ENCODE measurements around the gene MINDY4B. TPM values are rescaled to one million over a fixed set of nuclear protein-coding genes. Genes with fewer than 3 reads are reported as not detected.

Gene MINDY4B
- total RNA-seq, 4 donors from 2014 or later, result not detected

- Histone ChIP-seq H3K36me3 (no peaks in the 10 kb centered on the region), H3K4me1 (no peaks in the 10 kb centered on the region), H3K4me3 (no peak overlapping the region), H3K9me3 (no peaks in the 10 kb centered on the region), H3K27ac (no peak overlapping the region), H3K27me3 (peaks cover 3% of the 10 kb centered on the region)
- 5% methylated on average over 1 of the region's 1 CpG for WGBS
- TF ChIP-seq EP300 (IDR thresholded peaks at IDR 0.05) (no peak), POLR2A (IDR thresholded peaks at IDR 0.05) (no peak), POLR2AphosphoS5 (IDR thresholded peaks at IDR 0.05) (no peak)
- TF ChIP-seq, protein P1, sequence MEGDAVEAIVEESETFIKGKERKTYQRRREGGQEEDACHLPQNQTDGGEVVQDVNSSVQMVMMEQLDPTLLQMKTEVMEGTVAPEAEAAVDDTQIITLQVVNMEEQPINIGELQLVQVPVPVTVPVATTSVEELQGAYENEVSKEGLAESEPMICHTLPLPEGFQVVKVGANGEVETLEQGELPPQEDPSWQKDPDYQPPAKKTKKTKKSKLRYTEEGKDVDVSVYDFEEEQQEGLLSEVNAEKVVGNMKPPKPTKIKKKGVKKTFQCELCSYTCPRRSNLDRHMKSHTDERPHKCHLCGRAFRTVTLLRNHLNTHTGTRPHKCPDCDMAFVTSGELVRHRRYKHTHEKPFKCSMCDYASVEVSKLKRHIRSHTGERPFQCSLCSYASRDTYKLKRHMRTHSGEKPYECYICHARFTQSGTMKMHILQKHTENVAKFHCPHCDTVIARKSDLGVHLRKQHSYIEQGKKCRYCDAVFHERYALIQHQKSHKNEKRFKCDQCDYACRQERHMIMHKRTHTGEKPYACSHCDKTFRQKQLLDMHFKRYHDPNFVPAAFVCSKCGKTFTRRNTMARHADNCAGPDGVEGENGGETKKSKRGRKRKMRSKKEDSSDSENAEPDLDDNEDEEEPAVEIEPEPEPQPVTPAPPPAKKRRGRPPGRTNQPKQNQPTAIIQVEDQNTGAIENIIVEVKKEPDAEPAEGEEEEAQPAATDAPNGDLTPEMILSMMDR (IDR thresholded peaks at IDR 0.05), result no peak
- no peak for DNase-seq (ENCODE audit: low spot score in 2 of 2)
These were observed 28.3 kb upstream of the MINDY4B start for GRCh38 chr3:150933473-150933995.

GRCh38 chr3:150931745-150932144, 26.5 kb upstream of the MINDY4B start:
- no peaks in the 10 kb centered on the region for H3K9me3 ChIP-seq
- H3K27ac ChIP-seq, result no peak overlapping the region
- H3K36me3 ChIP-seq, result no peaks in the 10 kb centered on the region
- DNase-seq (ENCODE audit: low spot score in 2 of 2), result no peak
- WGBS, result 95% methylated on average over 1 of the region's 1 CpG
- no peaks in the 10 kb centered on the region for H3K4me1 ChIP-seq
- H3K4me3 ChIP-seq, result no peak overlapping the region
- H3K27me3 ChIP-seq, result peaks cover 3% of the 10 kb centered on the region
- no peak for TF ChIP-seq EP300 (IDR thresholded peaks at IDR 0.05)
- TF ChIP-seq, protein P1 (IDR thresholded peaks at IDR 0.05), result no peak

DNA sequence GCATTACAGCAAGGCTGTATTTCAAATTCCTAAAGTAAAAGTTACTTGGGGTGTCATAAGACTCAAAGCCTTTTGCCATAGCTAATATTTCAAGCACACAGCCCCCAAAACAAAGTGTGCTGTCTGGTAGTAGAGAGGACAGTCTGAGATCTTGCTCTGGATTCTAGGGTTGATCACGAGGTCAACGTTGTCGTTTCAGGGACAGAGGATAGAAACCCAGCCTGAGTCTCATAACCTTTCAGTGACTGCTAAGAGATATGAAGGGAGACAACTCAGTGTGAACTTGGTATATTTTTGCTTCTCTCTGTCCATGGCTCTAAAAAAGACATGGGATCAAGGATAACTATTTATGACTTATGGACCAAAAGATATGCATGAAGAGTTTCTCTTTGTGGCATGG, 25.6 kb upstream of the MINDY4B start:
- WGBS, result 50% methylated on average over 3 of the region's 3 CpGs
- H3K9me3 ChIP-seq, result no peaks in the 10 kb centered on the region
- no peak overlapping the region for H3K4me3 ChIP-seq
- no peak for DNase-seq (ENCODE audit: low spot score in 2 of 2)
- no peak for TF ChIP-seq POLR2A (IDR thresholded peaks at IDR 0.05)
- TF ChIP-seq EP300 (IDR thresholded peaks at IDR 0.05), result no peak
- no peak for TF ChIP-seq POLR2AphosphoS5 (IDR thresholded peaks at IDR 0.05)
- TF ChIP-seq, protein P1 (IDR thresholded peaks at IDR 0.05), result no peak
- H3K36me3 ChIP-seq, result no peaks in the 10 kb centered on the region
- H3K4me1 ChIP-seq, result peaks cover under 1% of the 10 kb centered on the region
- H3K27me3 ChIP-seq, result peaks cover 3% of the 10 kb centered on the region
- H3K27ac ChIP-seq, result no peak overlapping the region

- no peak overlapping the region for H3K27ac ChIP-seq
- H3K4me3 ChIP-seq, result no peak overlapping the region
- no peaks in the 10 kb centered on the region for H3K36me3 ChIP-seq
- no peak for DNase-seq (ENCODE audit: low spot score in 2 of 2)
- 96% methylated on average over 1 of the region's 1 CpG for WGBS
- no peaks in the 10 kb centered on the region for H3K9me3 ChIP-seq
- TF ChIP-seq POLR2A (IDR thresholded peaks at IDR 0.05) (no peak), EP300 (IDR thresholded peaks at IDR 0.05) (no peak), POLR2AphosphoS5 (IDR thresholded peaks at IDR 0.05) (no peak)
- TF ChIP-seq, protein P1 (IDR thresholded peaks at IDR 0.05), result no peak
- H3K4me1 ChIP-seq, result peaks cover 3% of the 10 kb centered on the region
- peaks cover 3% of the 10 kb centered on the region for H3K27me3 ChIP-seq
These were observed 23.0 kb upstream of the MINDY4B start for GRCh38 chr3:150928234-150928633.

DNA sequence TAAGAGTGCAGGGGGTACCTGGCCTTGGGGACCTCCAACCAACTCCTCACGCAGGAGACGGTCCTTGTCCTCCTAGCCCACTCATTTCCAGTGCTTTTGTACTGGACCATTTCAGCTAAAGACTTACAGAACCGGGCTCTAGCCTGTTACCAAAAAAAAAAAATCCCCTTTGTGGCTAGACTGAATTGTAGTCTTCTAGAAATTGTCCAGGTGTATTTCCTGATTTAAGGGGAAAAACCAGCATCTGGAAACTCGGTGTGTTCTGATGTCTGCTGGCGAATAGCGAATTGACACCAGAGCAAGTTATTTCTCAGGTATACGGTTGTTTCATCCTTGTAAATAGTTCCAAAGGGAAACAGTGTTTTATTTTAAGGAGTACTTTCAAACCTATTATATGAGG, 21.1 kb upstream of the MINDY4B start:
- WGBS, result 80% methylated on average over 7 of the region's 7 CpGs
- Histone ChIP-seq H3K27ac (no peak overlapping the region), H3K27me3 (peaks cover under 1% of the 10 kb centered on the region), H3K4me1 (peaks cover 3% of the 10 kb centered on the region), H3K4me3 (no peak overlapping the region), H3K36me3 (no peaks in the 10 kb centered on the region), H3K9me3 (no peaks in the 10 kb centered on the region)
- TF ChIP-seq POLR2AphosphoS5 (IDR thresholded peaks at IDR 0.05) (no peak), POLR2A (IDR thresholded peaks at IDR 0.05) (no peak), EP300 (IDR thresholded peaks at IDR 0.05) (no peak)
- TF ChIP-seq, protein P1 (IDR thresholded peaks at IDR 0.05), result no peak
- DNase-seq (ENCODE audit: low spot score in 2 of 2), result no peak

Measured in suprapubic skin (tissue), 4 donors.